CD14-positive monocyte (primary cell): ENCODE measurements around the gene SNAI3. TPM values are rescaled to one million over a fixed set of nuclear protein-coding genes. Genes with fewer than 3 reads are reported as not detected.
A peak's percentile ranks its signal among the peaks of the same experiment; 100 is the strongest.

Source experiments
- DNase-seq, 3 donors: peaks; one replicate each; pipeline ENCODE4 v3.0.0-alpha.2; 2011 to 2022
- H2AFZ ChIP-seq: 2 replicates; pipeline ENCODE4 v1.6.0; 2012; ENCODE audit warnings: mild to moderate bottlenecking, low read depth, low read length, inconsistent platforms; ENCODE audit not compliant: insufficient read depth, poor library complexity, severe bottlenecking
- H3K27ac ChIP-seq, 2 donors: 1 replicate in 1 of 2; 2 replicates in 1 of 2; pipeline ENCODE4 v1.5.1; 2012 to 2013; ENCODE audit warnings: low read length in 2 of 2, control low read depth in 1 of 2, inconsistent platforms in 1 of 2, low read depth in 1 of 2, mild to moderate bottlenecking in 1 of 2
- H3K27me3 ChIP-seq, 2 donors: one replicate each; pipeline versions ENCODE4 v1.6.0 to v1.6.1; 2011 to 2013; ENCODE audit warnings: low read length in 2 of 2; ENCODE audit not compliant: control insufficient read depth in 2 of 2, insufficient read depth in 2 of 2
- H3K36me3 ChIP-seq, 2 donors: replicated peaks in 1 of 2; 1 replicate in 1 of 2; 2 replicates in 1 of 2; pipeline versions ENCODE4 v1.5.1 to v1.6.1; 2012 to 2013; ENCODE audit warnings: low read length in 2 of 2, control low read depth in 1 of 2, inconsistent platforms in 1 of 2, mild to moderate bottlenecking in 1 of 2; ENCODE audit not compliant: insufficient read depth in 2 of 2, control insufficient read depth in 1 of 2
- H3K4me1 ChIP-seq, 2 donors: 1 replicate in 1 of 2; 2 replicates in 1 of 2; pipeline versions ENCODE4 v1.5.1 to v1.6.1; 2012 to 2013; ENCODE audit warnings: low read length in 2 of 2, control low read depth in 1 of 2, inconsistent platforms in 1 of 2, mild to moderate bottlenecking in 1 of 2, moderate library complexity in 1 of 2; ENCODE audit not compliant: insufficient read depth in 2 of 2, control insufficient read depth in 1 of 2
- H3K4me2 ChIP-seq: replicated peaks from 2 replicates; pipeline ENCODE3; 2012; ENCODE audit warnings: low read length, moderate library complexity, mild to moderate bottlenecking; ENCODE audit not compliant: poor library complexity, severe bottlenecking; ENCODE audit errors: extremely low read depth
- H3K4me3 ChIP-seq, 3 experiments: fragments of 200-600 bp in 1 of 3; sonication (generic) in 1 of 3; replicated peaks in 1 of 3; 1 replicate in 2 of 3; 2 replicates in 1 of 3; pipeline ENCODE4 v1.5.1; 2011 to 2013; ENCODE audit warnings: low read length in 3 of 3, mild to moderate bottlenecking in 3 of 3, control low read depth in 2 of 3, low read depth in 2 of 3, inconsistent platforms in 1 of 3, moderate library complexity in 1 of 3
- H3K79me2 ChIP-seq: 2 replicates; pipeline ENCODE4 v1.6.0; 2012; ENCODE audit warnings: mild to moderate bottlenecking, control low read depth, inconsistent platforms, low read length, moderate library complexity; ENCODE audit not compliant: insufficient read depth
- H3K9ac ChIP-seq: 2 replicates; pipeline ENCODE4 v1.6.0; 2017; ENCODE audit warnings: low read length, mild to moderate bottlenecking; ENCODE audit not compliant: insufficient read depth, poor library complexity, severe bottlenecking
- H3K9me3 ChIP-seq, 2 donors: replicated peaks in 1 of 2; 1 replicate in 1 of 2; 2 replicates in 1 of 2; pipeline versions ENCODE4 v1.5.1 to v1.6.1; 2012 to 2013; ENCODE audit warnings: low read length in 2 of 2, control low read depth in 1 of 2; ENCODE audit not compliant: control insufficient read depth in 1 of 2, insufficient read depth in 1 of 2
- H4K20me1 ChIP-seq: 2 replicates; pipeline ENCODE4 v1.6.0; 2012; ENCODE audit warnings: mild to moderate bottlenecking, low read length, control low read depth, moderate library complexity; ENCODE audit not compliant: insufficient read depth
- H3K27ac Mint-ChIP-seq, 7 donors: one replicate each; pipeline ENCODE4 v1.8.0; 2020; ENCODE audit warnings: mild to moderate bottlenecking in 7 of 7, mixed read lengths in 7 of 7, moderate library complexity in 6 of 7, inconsistent platforms in 2 of 7
- H3K27me3 Mint-ChIP-seq, 3 donors: one replicate each; pipeline ENCODE4 v1.8.0; 2021 to 2022; ENCODE audit warnings: low read depth in 3 of 3, mild to moderate bottlenecking in 3 of 3, mixed read lengths in 3 of 3, moderate library complexity in 3 of 3, inconsistent platforms in 1 of 3
- H3K36me3 Mint-ChIP-seq, 2 donors: one replicate each; pipeline ENCODE4 v1.8.0; 2020; ENCODE audit warnings: mixed read lengths in 2 of 2, inconsistent platforms in 1 of 2, mild to moderate bottlenecking in 1 of 2
- H3K4me1 Mint-ChIP-seq: one replicate; pipeline ENCODE4 v1.8.0; 2020; ENCODE audit warnings: mild to moderate bottlenecking, mixed read lengths
- H3K4me3 Mint-ChIP-seq, 2 donors: one replicate each; pipeline ENCODE4 v1.8.0; 2020; ENCODE audit warnings: mild to moderate bottlenecking in 2 of 2, mixed read lengths in 2 of 2, moderate library complexity in 1 of 2
- H3K9me3 Mint-ChIP-seq, 7 donors: one replicate each; pipeline ENCODE4 v1.8.0; 2020 to 2022; ENCODE audit warnings: mixed read lengths in 7 of 7, mild to moderate bottlenecking in 6 of 7, moderate library complexity in 6 of 7, inconsistent platforms in 2 of 7
- WGBS: methylation state at CpG from one replicate; pipeline ENCODE4 v1.1.5; 2013; ENCODE audit warnings: missing lambda C conversion rate; ENCODE audit not compliant: insufficient coverage; 5-methylcytosine and 5-hydroxymethylcytosine counted together
- intact Hi-C, 2 donors: fragments of 100-400 bp; cut with micrococcal nuclease; formaldehyde crosslinking; loops; one replicate each; pipeline versions ENCODE4 v1.15.0 to v1.15.1; 2023
- polyA plus RNA-seq, 3 donors: library from polyadenylated mRNA; depleted of rRNA in 1 of 3; unstranded in 2 of 3; stranded (reverse) in 1 of 3; fragments of 300-500 nt in 2 of 3; fragments of >200 nt in 1 of 3; fragmentation: Illumina TruSeq in 2 of 3; gene quantifications; 1 replicate in 2 of 3; 2 replicates in 1 of 3; pipeline ENCODE4 v1.2.3, GENCODE V29; 2012 to 2021
- TF ChIP-seq, protein P1 (sequence below): fragments of 200-600 bp; IDR thresholded peaks from one replicate; pipeline ENCODE4 v1.8.0; 2022; ENCODE audit warnings: antibody characterized with exemption, mild to moderate bottlenecking

The SNAI3 gene
- polyA plus RNA-seq, 3 donors = 4.2 to 6.4 (median 5.3) TPM

DNA sequence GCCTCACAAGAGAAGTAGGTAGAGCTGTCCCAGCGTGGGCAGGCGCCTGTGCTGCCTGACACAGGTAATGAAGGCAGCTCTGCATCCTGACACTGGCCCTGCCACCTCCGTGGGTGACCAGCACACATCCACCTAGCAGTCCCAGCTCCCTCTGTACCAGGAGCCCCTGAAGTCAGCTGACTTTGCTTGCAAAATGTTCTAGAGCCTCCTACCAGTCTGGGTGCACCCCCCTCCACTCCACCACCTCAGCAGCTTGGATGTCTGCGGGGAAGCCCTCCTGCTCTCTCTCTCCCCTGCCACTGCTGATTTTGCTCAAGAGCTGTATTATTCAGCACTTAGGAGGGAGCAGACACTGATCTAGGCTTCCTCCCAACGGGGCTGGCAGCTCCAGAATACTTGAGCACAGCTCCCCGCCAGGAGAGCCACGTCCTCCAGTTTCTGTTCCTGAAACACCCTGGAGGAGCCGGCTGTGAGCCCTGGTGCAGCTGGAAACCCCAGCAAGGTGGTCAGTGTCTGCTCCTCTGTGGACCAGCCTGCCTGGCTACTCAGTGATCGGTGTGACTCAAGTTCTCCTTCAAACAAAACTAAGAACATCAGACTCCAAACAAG is 18.9 kb upstream of the SNAI3 start:
- peak; percentile 60 to 82 (median 75) for DNase-seq
- peak overlapping the region; percentile 79 for H3K9ac ChIP-seq
- intact Hi-C loops = loop anchor here (2.0 to 10.0 kb wide), 3 partner anchors 134 to 750 kb away; partner anchors contain the start of genes BANP (in 1 of the 2) and ZC3H18 (in 1 of the 2)
- Mint-ChIP-seq H3K4me3 (peak overlapping the region; percentile 99), H3K27me3 (peaks cover 0 to 4% (median 3%) of the 10 kb centered on the region in 3 donors), H3K36me3 (peaks cover 18 to 35% of the 10 kb centered on the region in 2 donors), H3K9me3 (peaks cover 0 to 2% (median 0%) of the 10 kb centered on the region in 7 donors), H3K4me1 (peaks cover 55% of the 10 kb centered on the region), H3K27ac (peak overlapping the region; percentile 90 to 99 (median 98))
- peak overlapping the region; percentile 83 for H3K4me2 ChIP-seq
- H3K9me3 ChIP-seq = no peaks in the 10 kb centered on the region
- no peak overlapping the region for H2AFZ ChIP-seq
- peaks cover 4 to 6% of the 10 kb centered on the region in 2 donors for H3K36me3 ChIP-seq
- TF ChIP-seq, protein P1, sequence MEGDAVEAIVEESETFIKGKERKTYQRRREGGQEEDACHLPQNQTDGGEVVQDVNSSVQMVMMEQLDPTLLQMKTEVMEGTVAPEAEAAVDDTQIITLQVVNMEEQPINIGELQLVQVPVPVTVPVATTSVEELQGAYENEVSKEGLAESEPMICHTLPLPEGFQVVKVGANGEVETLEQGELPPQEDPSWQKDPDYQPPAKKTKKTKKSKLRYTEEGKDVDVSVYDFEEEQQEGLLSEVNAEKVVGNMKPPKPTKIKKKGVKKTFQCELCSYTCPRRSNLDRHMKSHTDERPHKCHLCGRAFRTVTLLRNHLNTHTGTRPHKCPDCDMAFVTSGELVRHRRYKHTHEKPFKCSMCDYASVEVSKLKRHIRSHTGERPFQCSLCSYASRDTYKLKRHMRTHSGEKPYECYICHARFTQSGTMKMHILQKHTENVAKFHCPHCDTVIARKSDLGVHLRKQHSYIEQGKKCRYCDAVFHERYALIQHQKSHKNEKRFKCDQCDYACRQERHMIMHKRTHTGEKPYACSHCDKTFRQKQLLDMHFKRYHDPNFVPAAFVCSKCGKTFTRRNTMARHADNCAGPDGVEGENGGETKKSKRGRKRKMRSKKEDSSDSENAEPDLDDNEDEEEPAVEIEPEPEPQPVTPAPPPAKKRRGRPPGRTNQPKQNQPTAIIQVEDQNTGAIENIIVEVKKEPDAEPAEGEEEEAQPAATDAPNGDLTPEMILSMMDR = no peak
- H3K27ac ChIP-seq = peak overlapping the region; percentile 84 to 88
- WGBS = 11% methylated on average over 9 of the region's 9 CpGs
- peaks cover 67% of the 10 kb centered on the region for H3K79me2 ChIP-seq
- H3K4me1 ChIP-seq = peaks cover 60 to 68% of the 10 kb centered on the region in 2 donors
- H4K20me1 ChIP-seq = peaks cover 18% of the 10 kb centered on the region
- H3K27me3 ChIP-seq = no peaks in the 10 kb centered on the region
- peak overlapping the region; percentile 78 to 96 (median 93) for H3K4me3 ChIP-seq

DNA sequence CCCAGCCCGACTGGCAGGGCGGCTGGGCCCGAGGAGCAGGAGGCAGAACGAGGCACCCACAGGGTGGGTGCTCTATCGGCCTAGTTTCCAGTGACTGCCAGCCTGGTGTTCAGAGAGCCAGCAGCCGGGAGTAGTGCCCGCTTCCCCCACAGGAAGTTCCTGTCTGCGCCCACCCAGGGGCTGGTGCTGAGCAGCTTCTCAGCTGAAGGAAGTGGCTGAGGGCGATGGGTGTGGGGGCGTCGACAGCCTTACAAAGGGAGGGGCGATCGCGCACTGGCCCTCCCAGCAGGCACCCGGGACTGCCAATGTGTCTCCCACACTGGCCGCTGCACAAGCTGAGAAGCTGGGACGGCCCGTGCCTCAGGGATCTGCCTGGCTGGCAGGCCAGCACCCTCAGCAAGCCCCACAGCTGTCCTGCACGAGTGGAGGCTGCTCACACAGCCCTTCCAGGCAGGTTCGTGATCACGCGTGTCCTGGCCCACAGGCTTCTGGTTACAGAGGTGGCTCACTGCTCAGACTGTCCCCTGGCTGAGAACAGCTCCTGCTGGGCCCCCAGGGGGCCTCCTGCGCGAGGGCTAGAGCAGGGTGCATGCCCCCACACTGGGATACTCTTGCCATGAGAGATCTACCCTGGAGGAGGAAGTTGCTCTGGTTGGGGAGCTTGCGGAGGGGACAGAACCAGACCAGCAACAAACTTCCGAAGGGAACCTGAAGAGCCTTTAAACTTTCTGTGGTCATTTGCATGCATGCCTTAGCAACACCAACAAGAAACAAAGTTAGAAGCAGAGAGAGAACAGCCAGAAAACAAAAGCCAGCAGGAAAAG is 17.4 kb upstream of the SNAI3 start:
- Mint-ChIP-seq H3K27me3 (peaks cover 0 to 4% (median 3%) of the 10 kb centered on the region in 3 donors), H3K4me1 (peaks cover 63% of the 10 kb centered on the region), H3K4me3 (peak overlapping the region; percentile 99), H3K27ac (peak overlapping the region; percentile 90 to 99 (median 98)), H3K36me3 (peaks cover 23 to 39% of the 10 kb centered on the region in 2 donors), H3K9me3 (peaks cover 0 to 2% (median 0%) of the 10 kb centered on the region in 7 donors)
- peaks cover 79% of the 10 kb centered on the region for H3K79me2 ChIP-seq
- intact Hi-C loops = loop anchor here (2.0 to 10.0 kb wide), 4 partner anchors 41 to 749 kb away; partner anchors contain the start of genes MVD (in 2 of the 2), BANP (in 1 of the 2) and ZC3H18 (in 1 of the 2)
- peak; percentile 56 to 75 (median 64) for DNase-seq
- no peak overlapping the region for H2AFZ ChIP-seq
- no peaks in the 10 kb centered on the region for H3K27me3 ChIP-seq
- peak overlapping the region; percentile 78 to 96 (median 93) for H3K4me3 ChIP-seq
- peaks cover 33% of the 10 kb centered on the region for H4K20me1 ChIP-seq
- peaks cover 18 to 19% of the 10 kb centered on the region in 2 donors for H3K36me3 ChIP-seq
- H3K27ac ChIP-seq = peak overlapping the region; percentile 84 to 88
- peaks cover 72 to 82% of the 10 kb centered on the region in 2 donors for H3K4me1 ChIP-seq
- TF ChIP-seq, protein P1 = no peak
- H3K9me3 ChIP-seq = no peaks in the 10 kb centered on the region
- WGBS = 2% methylated on average over 24 of the region's 26 CpGs
- H3K9ac ChIP-seq = peak overlapping the region; percentile 79
- H3K4me2 ChIP-seq = peak overlapping the region; percentile 83
